ENCODE data around the gene GLI2.

GLI2 gene

DNA sequence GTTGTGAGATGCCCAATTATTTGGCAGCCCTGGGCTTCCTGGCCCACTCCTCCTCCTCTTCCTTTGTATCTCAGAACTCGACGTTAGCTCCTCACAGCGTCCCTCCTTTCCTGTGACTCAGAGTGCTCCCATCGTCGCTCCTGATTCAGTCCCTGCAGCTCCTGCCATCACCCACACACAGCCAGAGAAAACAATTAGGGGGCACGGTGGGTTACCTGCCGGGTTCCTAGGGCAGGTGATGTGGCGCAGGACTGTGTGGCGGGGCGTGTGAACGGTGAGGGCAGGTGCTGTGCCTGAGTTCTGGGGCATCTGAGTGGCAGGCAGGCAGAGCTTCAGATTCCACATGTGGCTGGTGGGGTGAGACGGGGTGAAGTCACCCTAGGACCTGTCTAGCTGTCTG, 42.6 kb downstream of the GLI2 start:
- ChIA-PET POLR2A (interaction anchor here (1.1 kb wide), 1 partner anchor 41 kb away, joined by 3 read pairs; no protein-coding TSS in a partner anchor), CTCF (interaction anchor here (0.6 kb wide), 1 partner anchor 8 kb away, joined by 3 read pairs; no protein-coding TSS in a partner anchor)
- Histone ChIP-seq H3K36me3 (ENCODE audit: control insufficient read depth in 2 of 2, insufficient read depth in 1 of 2, low read length in 2 of 2) (no peaks in the 10 kb centered on the region), H3K9me3 (ENCODE audit: control insufficient read depth, insufficient read depth, low read depth, low read length) (no peaks in the 10 kb centered on the region), H3K4me1 (ENCODE audit: control insufficient read depth, insufficient read depth, low read length) (peaks cover 9% of the 10 kb centered on the region), H3K4me3 (ENCODE audit: low read depth, low read length) (no peak overlapping the region), H3K27ac (ENCODE audit: extremely low read depth, low read depth, low read length) (no peak overlapping the region)
- TF ChIP-seq ZBTB48 (tag by site-specific recombination; IDR thresholded peaks at IDR 0.05) (no peak), MEIS1 (CRISPR knock-in tag; IDR thresholded peaks at IDR 0.05; ENCODE audit: borderline replicate concordance) (no peak), KLF8 (tag by site-specific recombination; IDR thresholded peaks at IDR 0.05) (no peak), ZNF169 (tag by site-specific recombination; IDR thresholded peaks at IDR 0.05) (no peak), ZFHX2 (tag by site-specific recombination; conservative IDR thresholded peaks at IDR 0.05) (no peak), ZSCAN30 (tag by site-specific recombination; IDR thresholded peaks at IDR 0.05) (no peak), ZNF623 (tag by site-specific recombination; IDR thresholded peaks at IDR 0.05) (no peak), ZNF10 (tag by site-specific recombination; IDR thresholded peaks at IDR 0.05) (no peak), ZNF521 (tag by site-specific recombination; IDR thresholded peaks at IDR 0.05) (no peak), HIC1 (tag by site-specific recombination; IDR thresholded peaks at IDR 0.05) (no peak), ZNF2 (tag by site-specific recombination; IDR thresholded peaks at IDR 0.05) (no peak)
- TF ChIP-seq, protein P1, sequence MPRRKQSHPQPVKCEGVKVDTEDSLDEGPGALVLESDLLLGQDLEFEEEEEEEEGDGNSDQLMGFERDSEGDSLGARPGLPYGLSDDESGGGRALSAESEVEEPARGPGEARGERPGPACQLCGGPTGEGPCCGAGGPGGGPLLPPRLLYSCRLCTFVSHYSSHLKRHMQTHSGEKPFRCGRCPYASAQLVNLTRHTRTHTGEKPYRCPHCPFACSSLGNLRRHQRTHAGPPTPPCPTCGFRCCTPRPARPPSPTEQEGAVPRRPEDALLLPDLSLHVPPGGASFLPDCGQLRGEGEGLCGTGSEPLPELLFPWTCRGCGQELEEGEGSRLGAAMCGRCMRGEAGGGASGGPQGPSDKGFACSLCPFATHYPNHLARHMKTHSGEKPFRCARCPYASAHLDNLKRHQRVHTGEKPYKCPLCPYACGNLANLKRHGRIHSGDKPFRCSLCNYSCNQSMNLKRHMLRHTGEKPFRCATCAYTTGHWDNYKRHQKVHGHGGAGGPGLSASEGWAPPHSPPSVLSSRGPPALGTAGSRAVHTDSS (tag by site-specific recombination; IDR thresholded peaks at IDR 0.05): no peak

- no peak overlapping the region for H3K27ac ChIP-seq (ENCODE audit: extremely low read depth, low read depth, low read length)
- POLR2A ChIA-PET: interaction anchor here (1.7 kb wide), 1 partner anchor 43 kb away, joined by 11 read pairs; the partner anchor contains the start of gene GLI2
Observed at GRCh38 chr2:120779781-120780283, 44.2 kb downstream of the GLI2 start.

DNA sequence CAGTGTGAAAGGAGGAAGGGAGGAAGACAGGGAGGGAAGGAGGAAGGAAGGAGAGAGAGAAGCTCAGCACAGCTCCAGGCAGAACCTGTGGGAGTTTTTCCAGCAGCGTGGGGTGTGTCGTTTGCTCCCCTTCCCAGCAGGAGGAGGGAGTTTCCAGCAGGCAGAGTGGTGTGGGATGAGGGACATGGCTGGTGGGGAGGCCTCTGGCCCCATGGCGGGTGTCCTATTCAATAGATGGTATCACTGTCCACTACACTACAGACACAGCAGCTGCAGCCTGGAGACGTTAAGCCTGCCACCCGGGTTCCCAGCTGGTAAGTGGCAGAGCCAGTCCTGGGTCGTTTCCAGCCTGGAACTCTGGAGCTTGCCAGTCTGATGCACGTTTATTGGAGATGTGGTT, 44.7 kb downstream of the GLI2 start:
- TF ChIP-seq GLIS1 (tag by site-specific recombination; IDR thresholded peaks at IDR 0.05) (no peak), GLI2 (tag by site-specific recombination; IDR thresholded peaks at IDR 0.05; ENCODE audit: borderline replicate concordance, low read depth) (no peak), ZNF341 (tag by site-specific recombination; IDR thresholded peaks at IDR 0.05; ENCODE audit: low read depth) (no peak), ZFHX2 (tag by site-specific recombination; conservative IDR thresholded peaks at IDR 0.05) (peak; percentile 86), KLF17 (tag by site-specific recombination; IDR thresholded peaks at IDR 0.05) (no peak), ZNF366 (tag by site-specific recombination; conservative IDR thresholded peaks at IDR 0.05) (0 out of 2 replicates have a peak, but pooled peaks have one; percentile 17), FEZF1 (tag by site-specific recombination; IDR thresholded peaks at IDR 0.05) (0 out of 2 replicates have a peak, but pooled peaks have one; percentile 7), EGR2 (tag by site-specific recombination; IDR thresholded peaks at IDR 0.05; ENCODE audit: low read depth) (peak; percentile 78; the same call in 1 of the 2 replicates), ZIC2 (tag by site-specific recombination; IDR thresholded peaks at IDR 0.05) (peak; percentile 86), ZNF423 (tag by site-specific recombination; IDR thresholded peaks at IDR 0.05) (no peak)
- CTCF ChIA-PET: interaction anchor here (0.7 to 1.5 kb wide), 7 partner anchors 9 to 100 kb away, joined by 3 to 5 read pairs (median 4); no protein-coding TSS in a partner anchor
- Histone ChIP-seq H3K4me3 (ENCODE audit: low read depth, low read length) (no peak overlapping the region), H3K36me3 (ENCODE audit: control insufficient read depth in 2 of 2, insufficient read depth in 1 of 2, low read length in 2 of 2) (no peaks in the 10 kb centered on the region), H3K27ac (ENCODE audit: extremely low read depth, low read depth, low read length) (no peak overlapping the region), H3K4me1 (ENCODE audit: control insufficient read depth, insufficient read depth, low read length) (peaks cover 11% of the 10 kb centered on the region), H3K9me3 (ENCODE audit: control insufficient read depth, insufficient read depth, low read depth, low read length) (no peaks in the 10 kb centered on the region)
- POLR2A ChIA-PET: interaction anchor here (1.7 kb wide), 1 partner anchor 44 kb away, joined by 11 read pairs; the partner anchor contains the start of gene GLI2

More at GRCh38 chr2:120779781-120780283, 44.2 kb downstream of the GLI2 start:
- Histone ChIP-seq H3K36me3 (ENCODE audit: control insufficient read depth in 2 of 2, insufficient read depth in 1 of 2, low read length in 2 of 2) (no peaks in the 10 kb centered on the region), H3K4me1 (ENCODE audit: control insufficient read depth, insufficient read depth, low read length) (peaks cover 11% of the 10 kb centered on the region), H3K9me3 (ENCODE audit: control insufficient read depth, insufficient read depth, low read depth, low read length) (no peaks in the 10 kb centered on the region), H3K4me3 (ENCODE audit: low read depth, low read length) (no peak overlapping the region)
- TF ChIP-seq ZNF37A (tag by site-specific recombination; IDR thresholded peaks at IDR 0.05): no peak
- no peak for TF ChIP-seq ZNF138 (tag by site-specific recombination; IDR thresholded peaks at IDR 0.05; ENCODE audit: borderline replicate concordance)
- TF ChIP-seq ZBTB17 (tag by site-specific recombination; IDR thresholded peaks at IDR 0.05): peak; percentile 92
- peak; percentile 37; the same call in 1 of the 2 replicates for TF ChIP-seq SP7 (tag by site-specific recombination; IDR thresholded peaks at IDR 0.05)
- no peak for TF ChIP-seq GLI4 (tag by site-specific recombination; IDR thresholded peaks at IDR 0.05)
- no peak for TF ChIP-seq ZNF555 (tag by site-specific recombination; conservative IDR thresholded peaks at IDR 0.05)
- TF ChIP-seq ZNF354C (tag by site-specific recombination; IDR thresholded peaks at IDR 0.05; ENCODE audit: borderline replicate concordance, low read depth): no peak
- peak; percentile 78; the same call in 1 of the 2 replicates for TF ChIP-seq EGR2 (tag by site-specific recombination; IDR thresholded peaks at IDR 0.05; ENCODE audit: low read depth)
- CTCF ChIA-PET: interaction anchor here (0.7 to 1.5 kb wide), 7 partner anchors 9 to 99 kb away, joined by 3 to 5 read pairs (median 4); no protein-coding TSS in a partner anchor
